ENCODE results near the gene ZNF609. TPM values are rescaled to one million over a fixed set of nuclear protein-coding genes. Genes with fewer than 3 reads are reported as not detected.

The ZNF609 gene
- total RNA-seq, 4 donors from 2014 or later: 10.3 to 16.5 (median 12.4) TPM

- no peak for TF ChIP-seq POLR2A (IDR thresholded peaks at IDR 0.05)
- TF ChIP-seq CTCF (IDR thresholded peaks at IDR 0.05 in 4 of 5, conservative IDR thresholded peaks at IDR 0.05 in 1 of 5): no peak
These were observed 240.7 kb downstream of the ZNF609 start for GRCh38 chr15:64701051-64701450.

GRCh38 chr15:64701482-64702184 lies 241.3 kb downstream of the ZNF609 start:
- H3K9me3 ChIP-seq: no peaks in the 10 kb centered on the region
- peak overlapping the region; percentile 94 to 96 (median 94) for H3K27ac ChIP-seq
- intact Hi-C loops (cut with DNase I; ENCODE audit: low total_unique reads) (no loop called here), in situ Hi-C loops (cut with MboI; ENCODE audit: low sequenced_read_pairs in 4 of 4) (no loop called here)
- DNase-seq (no peak), ATAC-seq (no peak)
- no peaks in the 10 kb centered on the region for H3K27me3 ChIP-seq
- H3K36me3 ChIP-seq: no peaks in the 10 kb centered on the region
- no peak for TF ChIP-seq POLR2A (IDR thresholded peaks at IDR 0.05)
- TF ChIP-seq CTCF (IDR thresholded peaks at IDR 0.05 in 4 of 5, conservative IDR thresholded peaks at IDR 0.05 in 1 of 5): no peak
- H3K4me1 ChIP-seq: peaks cover 59 to 61% of the 10 kb centered on the region in 2 donors
- peak overlapping the region; percentile 91 to 96 (median 95) for H3K4me3 ChIP-seq

More at GRCh38 chr15:64701051-64701450, 240.7 kb downstream of the ZNF609 start:
- H3K36me3 ChIP-seq: no peaks in the 10 kb centered on the region
- ATAC-seq (no peak), DNase-seq (no peak)
- peak overlapping the region; percentile 94 to 96 (median 94) for H3K27ac ChIP-seq
- intact Hi-C loops (cut with DNase I; ENCODE audit: low total_unique reads) (no loop called here), in situ Hi-C loops (cut with MboI; ENCODE audit: low sequenced_read_pairs in 4 of 4) (no loop called here)
- H3K4me3 ChIP-seq: peak overlapping the region; percentile 91 to 96 (median 95)
- peaks cover 65 to 66% of the 10 kb centered on the region in 2 donors for H3K4me1 ChIP-seq
- no peaks in the 10 kb centered on the region for H3K27me3 ChIP-seq
- H3K9me3 ChIP-seq: no peaks in the 10 kb centered on the region

- DNase-seq (peak; percentile 93 to 96), ATAC-seq (peak; percentile 81 to 84)
- Histone ChIP-seq H3K36me3 (no peaks in the 10 kb centered on the region), H3K4me3 (peak overlapping the region; percentile 91 to 96 (median 95)), H3K27ac (peak overlapping the region; percentile 94 to 96 (median 94)), H3K4me1 (peaks cover 45 to 47% of the 10 kb centered on the region in 2 donors), H3K27me3 (no peaks in the 10 kb centered on the region), H3K9me3 (no peaks in the 10 kb centered on the region)
- TF ChIP-seq POLR2A (IDR thresholded peaks at IDR 0.05) (peak; percentile 78 to 89), CTCF (IDR thresholded peaks at IDR 0.05 in 4 of 5, conservative IDR thresholded peaks at IDR 0.05 in 1 of 5) (no peak)
- in situ Hi-C loops (cut with MboI; ENCODE audit: low sequenced_read_pairs in 4 of 4): no loop called here
- intact Hi-C loops (cut with DNase I; ENCODE audit: low total_unique reads): no loop called here
These were observed 242.6 kb downstream of the ZNF609 start for GRCh38 chr15:64702816-64703631.

GRCh38 chr15:64703632-64703959 lies 243.2 kb downstream of the ZNF609 start:
- Histone ChIP-seq H3K4me1 (peaks cover 39 to 41% of the 10 kb centered on the region in 2 donors), H3K27ac (peak overlapping the region; percentile 94 to 96 (median 94)), H3K4me3 (peak overlapping the region; percentile 91 to 96 (median 95)), H3K9me3 (no peaks in the 10 kb centered on the region), H3K27me3 (no peaks in the 10 kb centered on the region), H3K36me3 (no peaks in the 10 kb centered on the region)
- intact Hi-C loops (cut with DNase I; ENCODE audit: low total_unique reads) (no loop called here), in situ Hi-C loops (cut with MboI; ENCODE audit: low sequenced_read_pairs in 4 of 4) (no loop called here)
- ATAC-seq (no peak), DNase-seq (no peak)
- no peak for TF ChIP-seq POLR2A (IDR thresholded peaks at IDR 0.05)
- no peak for TF ChIP-seq CTCF (IDR thresholded peaks at IDR 0.05 in 4 of 5, conservative IDR thresholded peaks at IDR 0.05 in 1 of 5)

Measured in gastrocnemius medialis (tissue), 4 donors.